SK-N-SH treated with all-trans-retinoic acid at 6 μM for 48 hours (cell line): ENCODE measurements around the gene PARM1.

Experiments used
- ATAC-seq: fragments of 200-7000 bp; cut with Tn5 transposase; 3 replicates; pipeline ENCODE4 v1.9.1; 2020; ENCODE audit warnings: mild to moderate bottlenecking, moderate library complexity
- CSDC2 ChIP-seq: fragments of 250-450 bp; sonication (Bioruptor Pico); IDR thresholded peaks from 2 replicates; pipeline ENCODE4 v1.5.0; 2020; ENCODE audit warnings: mild to moderate bottlenecking, moderate library complexity
- GLIS3 ChIP-seq: fragments of 250-450 bp; sonication (Bioruptor Pico); IDR thresholded peaks from 2 replicates; pipeline ENCODE4 v1.5.0; 2020; ENCODE audit warnings: mild to moderate bottlenecking, moderate library complexity
- ISL1 ChIP-seq: fragments of 250-450 bp; sonication (Bioruptor Pico); IDR thresholded peaks from 2 replicates; pipeline ENCODE4 v2.1.2; 2022; ENCODE audit warnings: mild to moderate bottlenecking, moderate library complexity
- PPARA ChIP-seq: fragments of 250-450 bp; sonication (Bioruptor Pico); IDR thresholded peaks from 2 replicates; pipeline ENCODE4 v1.5.0; 2020; ENCODE audit warnings: mild to moderate bottlenecking, borderline replicate concordance
- SNAI2 ChIP-seq: fragments of 250-450 bp; sonication (Bioruptor Pico); IDR thresholded peaks from 2 replicates; pipeline ENCODE4 v1.5.0; 2020; ENCODE audit warnings: mild to moderate bottlenecking, moderate library complexity
- TOX ChIP-seq: fragments of 250-450 bp; sonication (Bioruptor Pico); IDR thresholded peaks from 2 replicates; pipeline ENCODE4 v1.8.0; 2021; ENCODE audit warnings: mild to moderate bottlenecking, moderate library complexity, borderline replicate concordance
- ZC3H10 ChIP-seq: fragments of 250-450 bp; sonication (Bioruptor Pico); IDR thresholded peaks from 2 replicates; pipeline ENCODE4 v1.5.1; 2021; ENCODE audit warnings: mild to moderate bottlenecking, moderate library complexity
- ZFP3 ChIP-seq: fragments of 250-450 bp; sonication (Bioruptor Pico); IDR thresholded peaks from 2 replicates; pipeline ENCODE4 v1.5.0; 2020; ENCODE audit warnings: mild to moderate bottlenecking, moderate library complexity
- ZNF565 ChIP-seq: fragments of 450-650 bp; formaldehyde crosslinking; conservative IDR thresholded peaks from 2 replicates; pipeline ENCODE4 v1.5.0; 2020; ENCODE audit warnings: low read depth, mild to moderate bottlenecking, moderate library complexity
- ZNF70 ChIP-seq: fragments of 450-650 bp; formaldehyde crosslinking; IDR thresholded peaks from 2 replicates; pipeline ENCODE4 v1.5.0; 2020; ENCODE audit warnings: mild to moderate bottlenecking, moderate library complexity
- ZNF8 ChIP-seq: fragments of 450-650 bp; formaldehyde crosslinking; IDR thresholded peaks from 2 replicates; pipeline ENCODE4 v1.5.0; 2020; ENCODE audit warnings: mild to moderate bottlenecking, moderate library complexity
- TF ChIP-seq, protein P1 (sequence below): fragments of 250-450 bp; sonication (Bioruptor Pico); IDR thresholded peaks from 2 replicates; pipeline ENCODE4 v1.5.0; 2020; ENCODE audit warnings: mild to moderate bottlenecking, moderate library complexity
- TF ChIP-seq, protein P2 (sequence below): fragments of 250-450 bp; sonication (Bioruptor Pico); IDR thresholded peaks from 2 replicates; pipeline ENCODE4 v1.5.1; 2021; ENCODE audit warnings: mild to moderate bottlenecking, moderate library complexity
- TF ChIP-seq, protein P3 (sequence below): fragments of 250-450 bp; sonication (Bioruptor Pico); IDR thresholded peaks from 2 replicates; pipeline ENCODE4 v1.8.0; 2020; ENCODE audit warnings: mild to moderate bottlenecking, moderate library complexity, borderline replicate concordance
- TF ChIP-seq, protein P4 (sequence below): fragments of 250-450 bp; sonication (Bioruptor Pico); IDR thresholded peaks from 2 replicates; pipeline ENCODE4 v1.8.0; 2021; ENCODE audit warnings: low read depth, mild to moderate bottlenecking, moderate library complexity, borderline replicate concordance

The PARM1 gene

DNA sequence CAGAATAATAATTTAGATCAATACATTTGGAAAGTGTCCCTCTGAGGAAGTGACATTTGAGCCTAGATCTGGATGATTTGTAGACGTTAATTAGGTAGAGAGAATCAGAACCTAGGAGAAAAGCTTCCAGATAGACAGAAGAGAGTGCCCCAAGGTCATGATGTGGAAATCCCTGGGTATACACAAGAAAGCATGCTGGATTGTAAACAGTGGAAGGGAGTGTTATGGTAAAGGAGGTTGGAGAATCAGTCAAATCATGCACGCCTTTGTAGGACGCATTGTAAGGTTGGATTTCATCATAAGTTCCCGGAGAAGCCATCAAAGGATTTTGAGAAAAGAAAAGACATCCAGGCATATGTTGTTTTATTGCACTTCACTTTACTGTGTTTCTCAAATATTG is 156.3 kb downstream of the PARM1 start:
- TF ChIP-seq TOX (CRISPR knock-in tag) (no peak), ISL1 (CRISPR knock-in tag) (no peak), ZC3H10 (CRISPR knock-in tag) (no peak), ZFP3 (no peak), CSDC2 (CRISPR knock-in tag) (no peak), PPARA (no peak), SNAI2 (CRISPR knock-in tag) (no peak), ZNF8 (no peak), GLIS3 (CRISPR knock-in tag) (no peak), ZNF70 (CRISPR knock-in tag) (no peak)
- TF ChIP-seq, protein P1, sequence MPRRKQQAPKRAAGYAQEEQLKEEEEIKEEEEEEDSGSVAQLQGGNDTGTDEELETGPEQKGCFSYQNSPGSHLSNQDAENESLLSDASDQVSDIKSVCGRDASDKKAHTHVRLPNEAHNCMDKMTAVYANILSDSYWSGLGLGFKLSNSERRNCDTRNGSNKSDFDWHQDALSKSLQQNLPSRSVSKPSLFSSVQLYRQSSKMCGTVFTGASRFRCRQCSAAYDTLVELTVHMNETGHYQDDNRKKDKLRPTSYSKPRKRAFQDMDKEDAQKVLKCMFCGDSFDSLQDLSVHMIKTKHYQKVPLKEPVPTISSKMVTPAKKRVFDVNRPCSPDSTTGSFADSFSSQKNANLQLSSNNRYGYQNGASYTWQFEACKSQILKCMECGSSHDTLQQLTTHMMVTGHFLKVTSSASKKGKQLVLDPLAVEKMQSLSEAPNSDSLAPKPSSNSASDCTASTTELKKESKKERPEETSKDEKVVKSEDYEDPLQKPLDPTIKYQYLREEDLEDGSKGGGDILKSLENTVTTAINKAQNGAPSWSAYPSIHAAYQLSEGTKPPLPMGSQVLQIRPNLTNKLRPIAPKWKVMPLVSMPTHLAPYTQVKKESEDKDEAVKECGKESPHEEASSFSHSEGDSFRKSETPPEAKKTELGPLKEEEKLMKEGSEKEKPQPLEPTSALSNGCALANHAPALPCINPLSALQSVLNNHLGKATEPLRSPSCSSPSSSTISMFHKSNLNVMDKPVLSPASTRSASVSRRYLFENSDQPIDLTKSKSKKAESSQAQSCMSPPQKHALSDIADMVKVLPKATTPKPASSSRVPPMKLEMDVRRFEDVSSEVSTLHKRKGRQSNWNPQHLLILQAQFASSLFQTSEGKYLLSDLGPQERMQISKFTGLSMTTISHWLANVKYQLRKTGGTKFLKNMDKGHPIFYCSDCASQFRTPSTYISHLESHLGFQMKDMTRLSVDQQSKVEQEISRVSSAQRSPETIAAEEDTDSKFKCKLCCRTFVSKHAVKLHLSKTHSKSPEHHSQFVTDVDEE (CRISPR knock-in tag), result no peak
- TF ChIP-seq, protein P2, sequence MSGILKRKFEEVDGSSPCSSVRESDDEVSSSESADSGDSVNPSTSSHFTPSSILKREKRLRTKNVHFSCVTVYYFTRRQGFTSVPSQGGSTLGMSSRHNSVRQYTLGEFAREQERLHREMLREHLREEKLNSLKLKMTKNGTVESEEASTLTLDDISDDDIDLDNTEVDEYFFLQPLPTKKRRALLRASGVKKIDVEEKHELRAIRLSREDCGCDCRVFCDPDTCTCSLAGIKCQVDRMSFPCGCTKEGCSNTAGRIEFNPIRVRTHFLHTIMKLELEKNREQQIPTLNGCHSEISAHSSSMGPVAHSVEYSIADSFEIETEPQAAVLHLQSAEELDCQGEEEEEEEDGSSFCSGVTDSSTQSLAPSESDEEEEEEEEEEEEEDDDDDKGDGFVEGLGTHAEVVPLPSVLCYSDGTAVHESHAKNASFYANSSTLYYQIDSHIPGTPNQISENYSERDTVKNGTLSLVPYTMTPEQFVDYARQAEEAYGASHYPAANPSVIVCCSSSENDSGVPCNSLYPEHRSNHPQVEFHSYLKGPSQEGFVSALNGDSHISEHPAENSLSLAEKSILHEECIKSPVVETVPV (CRISPR knock-in tag), result no peak
- TF ChIP-seq, protein P3, sequence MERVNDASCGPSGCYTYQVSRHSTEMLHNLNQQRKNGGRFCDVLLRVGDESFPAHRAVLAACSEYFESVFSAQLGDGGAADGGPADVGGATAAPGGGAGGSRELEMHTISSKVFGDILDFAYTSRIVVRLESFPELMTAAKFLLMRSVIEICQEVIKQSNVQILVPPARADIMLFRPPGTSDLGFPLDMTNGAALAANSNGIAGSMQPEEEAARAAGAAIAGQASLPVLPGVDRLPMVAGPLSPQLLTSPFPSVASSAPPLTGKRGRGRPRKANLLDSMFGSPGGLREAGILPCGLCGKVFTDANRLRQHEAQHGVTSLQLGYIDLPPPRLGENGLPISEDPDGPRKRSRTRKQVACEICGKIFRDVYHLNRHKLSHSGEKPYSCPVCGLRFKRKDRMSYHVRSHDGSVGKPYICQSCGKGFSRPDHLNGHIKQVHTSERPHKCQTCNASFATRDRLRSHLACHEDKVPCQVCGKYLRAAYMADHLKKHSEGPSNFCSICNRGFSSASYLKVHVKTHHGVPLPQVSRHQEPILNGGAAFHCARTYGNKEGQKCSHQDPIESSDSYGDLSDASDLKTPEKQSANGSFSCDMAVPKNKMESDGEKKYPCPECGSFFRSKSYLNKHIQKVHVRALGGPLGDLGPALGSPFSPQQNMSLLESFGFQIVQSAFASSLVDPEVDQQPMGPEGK (CRISPR knock-in tag), result no peak
- TF ChIP-seq, protein P4, sequence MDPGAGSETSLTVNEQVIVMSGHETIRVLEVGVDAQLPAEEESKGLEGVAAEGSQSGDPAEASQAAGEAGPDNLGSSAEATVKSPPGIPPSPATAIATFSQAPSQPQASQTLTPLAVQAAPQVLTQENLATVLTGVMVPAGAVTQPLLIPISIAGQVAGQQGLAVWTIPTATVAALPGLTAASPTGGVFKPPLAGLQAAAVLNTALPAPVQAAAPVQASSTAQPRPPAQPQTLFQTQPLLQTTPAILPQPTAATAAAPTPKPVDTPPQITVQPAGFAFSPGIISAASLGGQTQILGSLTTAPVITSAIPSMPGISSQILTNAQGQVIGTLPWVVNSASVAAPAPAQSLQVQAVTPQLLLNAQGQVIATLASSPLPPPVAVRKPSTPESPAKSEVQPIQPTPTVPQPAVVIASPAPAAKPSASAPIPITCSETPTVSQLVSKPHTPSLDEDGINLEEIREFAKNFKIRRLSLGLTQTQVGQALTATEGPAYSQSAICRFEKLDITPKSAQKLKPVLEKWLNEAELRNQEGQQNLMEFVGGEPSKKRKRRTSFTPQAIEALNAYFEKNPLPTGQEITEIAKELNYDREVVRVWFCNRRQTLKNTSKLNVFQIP, result no peak
- no peak for ATAC-seq

DNA sequence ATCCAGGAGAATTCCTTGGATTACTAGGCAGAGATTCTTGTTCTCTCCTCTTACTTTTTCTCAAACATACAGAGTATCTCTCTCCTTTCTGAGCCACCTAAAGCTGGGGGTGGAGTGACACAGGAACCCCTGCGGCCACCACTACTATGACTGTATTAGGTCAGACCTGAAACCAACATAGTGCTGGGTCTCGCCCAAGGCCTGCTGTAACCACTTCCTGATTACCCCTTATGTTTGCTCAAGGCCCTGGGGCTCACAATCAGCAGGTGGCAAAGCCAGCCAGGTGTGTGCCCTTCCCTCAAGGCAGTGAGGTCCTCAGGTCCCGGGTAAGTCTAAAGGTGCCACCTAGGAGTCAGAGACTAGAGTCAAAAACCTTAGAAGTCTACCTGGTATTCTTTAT is 166.4 kb downstream of the PARM1 start:
- ATAC-seq, result no peak
- TF ChIP-seq, protein P4, result no peak
- TF ChIP-seq, protein P3 (CRISPR knock-in tag), result no peak
- TF ChIP-seq ISL1 (CRISPR knock-in tag), result no peak
- TF ChIP-seq ZNF565 (CRISPR knock-in tag), result no peak
